Measurements from ENCODE around the gene RAD9A.

RAD9A gene

GRCh38 chr11:67429038-67429668 is 37.4 kb downstream of the RAD9A start:
- DNase-seq, result no peak

GRCh38 chr11:67429722-67430121 is 37.9 kb downstream of the RAD9A start:
- no peak for DNase-seq

- no peak for DNase-seq
Observed at GRCh38 chr11:67431346-67432249, 39.8 kb downstream of the RAD9A start.

GRCh38 chr11:67432655-67433349 is 41.0 kb downstream of the RAD9A start:
- no peak for DNase-seq

- DNase-seq, result no peak
Observed at GRCh38 chr11:67433536-67434394, 42.0 kb downstream of the RAD9A start.

GRCh38 chr11:67434395-67434881 is 42.7 kb downstream of the RAD9A start:
- DNase-seq, result no peak

- DNase-seq, result no peak
Observed at GRCh38 chr11:67435031-67435726, 43.4 kb downstream of the RAD9A start.

- no peak for DNase-seq
Observed at GRCh38 chr11:67435727-67436458, 44.1 kb downstream of the RAD9A start.

GRCh38 chr11:67436459-67437081 is 44.8 kb downstream of the RAD9A start:
- DNase-seq, result no peak

GRCh38 chr11:67437082-67437808 is 45.5 kb downstream of the RAD9A start, which contains the start of gene PTPRCAP:
PTPRCAP (minus strand) TSS chr11:67437682; CDS start chr11:67437619, 63 bp downstream.
- DNase-seq, result no peak

GRCh38 chr11:67437809-67438157 is 46.0 kb downstream of the RAD9A start:
- DNase-seq, result no peak

- no peak for DNase-seq
Observed at GRCh38 chr11:67438158-67438902, 46.5 kb downstream of the RAD9A start.

- DNase-seq, result no peak
Observed at GRCh38 chr11:67439321-67440228, 47.8 kb downstream of the RAD9A start.

- DNase-seq, result no peak
Observed at GRCh38 chr11:67440229-67441097, 48.7 kb downstream of the RAD9A start.

- no peak for DNase-seq
Observed at GRCh38 chr11:67441098-67441563, 49.3 kb downstream of the RAD9A start.

- DNase-seq, result no peak
Observed at GRCh38 chr11:67441731-67442351, 50.1 kb downstream of the RAD9A start.

All from hippocampal formation (tissue), 2 donors.